ENCODE results near the gene RNF150.

Gene RNF150

GRCh38 chr4:141131723-141132071, 1.6 kb downstream of the RNF150 start:
- DNase-seq (ENCODE audit: low read depth) = no peak

- no peak for DNase-seq (ENCODE audit: low read depth)
Measured at GRCh38 chr4:141130947-141131605, 2.2 kb downstream of the RNF150 start.

- no peak for DNase-seq (ENCODE audit: low read depth)
Measured at GRCh38 chr4:141127884-141128283, 5.4 kb downstream of the RNF150 start.

DNA sequence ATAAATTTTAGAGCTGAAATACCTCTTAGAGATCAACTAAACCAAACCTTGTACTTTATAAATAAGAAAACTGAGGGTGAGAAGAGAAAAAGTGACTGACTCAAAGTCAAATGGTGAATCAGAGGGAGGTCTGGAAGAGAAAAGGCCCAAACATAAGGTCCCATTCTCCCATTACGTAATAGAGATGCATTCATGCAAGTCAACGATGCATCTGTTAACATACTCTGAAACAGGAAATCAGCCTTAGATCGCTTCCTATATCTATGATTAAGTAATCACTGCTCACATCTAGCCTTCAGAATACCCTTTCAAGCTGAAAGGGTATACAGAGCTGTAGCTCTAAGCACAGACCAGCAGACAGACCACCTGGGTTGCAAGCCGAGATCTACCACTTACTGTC, 6.5 kb downstream of the RNF150 start:
- DNase-seq (ENCODE audit: low read depth) = no peak

- no peak for DNase-seq (ENCODE audit: low read depth)
Measured at GRCh38 chr4:141124224-141124623, 9.0 kb downstream of the RNF150 start.

GRCh38 chr4:141121768-141122454, 11.4 kb downstream of the RNF150 start:
- no peak for DNase-seq (ENCODE audit: low read depth)

GRCh38 chr4:141121101-141121500, 12.2 kb downstream of the RNF150 start:
- DNase-seq (ENCODE audit: low read depth) = no peak

DNA sequence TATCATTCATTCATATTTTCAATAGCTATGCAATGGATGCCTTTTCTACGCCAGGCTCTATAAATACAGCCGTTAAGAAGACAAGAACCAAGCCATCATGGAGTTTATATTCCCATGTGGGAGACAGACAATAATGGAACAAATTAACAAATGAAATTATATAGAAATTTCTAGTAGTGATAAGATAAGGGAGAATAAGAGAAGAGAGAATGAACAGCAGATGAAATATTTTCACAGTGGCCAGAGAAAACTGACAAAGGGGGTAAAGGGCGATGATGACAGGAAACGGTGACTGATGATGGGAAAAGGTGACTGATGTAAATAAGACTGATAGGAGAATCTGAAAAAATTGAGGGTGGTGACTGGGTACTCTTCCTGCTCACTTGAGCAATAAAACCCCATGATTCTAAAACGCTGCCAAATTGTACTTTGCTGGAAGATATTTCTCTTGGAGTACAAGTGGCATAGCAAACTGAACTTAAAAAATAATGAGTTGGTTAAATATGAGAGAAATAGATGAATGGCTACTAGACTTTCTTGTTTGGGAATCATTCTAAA, 13.2 kb downstream of the RNF150 start:
- DNase-seq (ENCODE audit: low read depth) = no peak

GRCh38 chr4:141119071-141119470, 14.2 kb downstream of the RNF150 start:
- no peak for DNase-seq (ENCODE audit: low read depth)

DNA sequence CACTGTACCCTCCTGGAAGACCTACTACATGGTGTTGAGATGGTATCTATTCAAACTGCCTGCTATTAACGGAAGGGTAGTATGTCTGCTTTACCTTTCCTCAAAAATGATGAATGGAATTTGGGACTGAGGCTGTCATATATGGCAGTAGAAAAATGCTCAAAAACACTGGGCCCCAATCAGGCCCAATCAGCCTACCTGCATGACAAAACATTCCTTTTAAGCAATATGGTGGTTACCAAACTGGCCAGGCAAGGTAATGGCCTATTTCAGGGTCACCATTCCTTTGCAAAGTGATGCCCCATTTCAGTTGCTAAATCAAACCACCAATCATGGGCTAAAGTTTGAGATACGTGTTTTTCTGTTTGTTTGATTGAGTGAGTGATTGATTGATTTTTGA, 14.9 kb downstream of the RNF150 start:
- DNase-seq (ENCODE audit: low read depth) = no peak

GRCh38 chr4:141117935-141118334, 15.3 kb downstream of the RNF150 start:
- no peak for DNase-seq (ENCODE audit: low read depth)

DNA sequence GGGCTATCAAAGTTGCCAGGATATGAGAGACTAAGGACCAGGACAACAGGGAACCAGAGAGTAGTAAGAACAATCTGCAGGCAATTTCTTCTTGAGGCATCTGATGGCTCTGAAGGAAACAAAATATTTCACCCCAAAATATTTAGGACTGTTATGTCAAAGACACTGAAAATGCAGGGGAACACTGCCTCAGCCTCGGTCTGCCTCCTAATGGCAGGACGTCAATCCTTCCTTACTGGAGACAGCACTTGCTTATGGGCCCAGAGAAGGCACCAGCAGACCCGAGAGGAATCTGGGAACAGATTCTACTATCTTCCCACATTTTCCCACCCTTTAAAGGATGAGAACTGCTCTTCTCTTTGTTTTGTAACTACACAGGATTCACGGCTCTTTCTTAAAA, 23.3 kb downstream of the RNF150 start:
- no peak for DNase-seq (ENCODE audit: low read depth)

- no peak for DNase-seq (ENCODE audit: low read depth)
Measured at GRCh38 chr4:141107927-141108326, 25.3 kb downstream of the RNF150 start.

GRCh38 chr4:141102367-141102766, 30.9 kb downstream of the RNF150 start:
- DNase-seq (ENCODE audit: low read depth) = no peak

- DNase-seq (ENCODE audit: low read depth) = no peak
Measured at GRCh38 chr4:141101511-141101910, 31.8 kb downstream of the RNF150 start.

DNA sequence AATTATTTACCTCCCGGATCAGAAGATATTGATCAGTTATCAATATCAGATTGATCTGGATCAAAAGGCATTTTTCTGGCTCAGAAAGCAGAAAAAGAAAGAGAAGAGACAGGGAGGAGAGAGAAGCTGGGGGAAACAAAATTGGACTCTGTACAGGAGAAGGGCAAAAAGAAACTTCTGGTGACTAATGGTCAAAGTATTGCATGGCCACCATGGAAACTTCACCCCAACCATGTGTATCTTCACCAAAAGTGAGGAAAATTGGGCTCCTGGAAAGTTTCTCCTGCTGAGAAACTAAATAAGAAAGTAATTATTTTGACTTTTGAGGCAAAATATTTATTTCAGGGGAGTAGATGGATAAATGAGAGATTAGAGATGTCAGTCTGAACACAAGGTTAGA, 33.9 kb downstream of the RNF150 start:
- DNase-seq (ENCODE audit: low read depth) = no peak

GRCh38 chr4:141098163-141098562, 35.1 kb downstream of the RNF150 start:
- no peak for DNase-seq (ENCODE audit: low read depth)

- DNase-seq (ENCODE audit: low read depth) = no peak
Measured at GRCh38 chr4:141090473-141090872, 42.8 kb downstream of the RNF150 start.

DNA sequence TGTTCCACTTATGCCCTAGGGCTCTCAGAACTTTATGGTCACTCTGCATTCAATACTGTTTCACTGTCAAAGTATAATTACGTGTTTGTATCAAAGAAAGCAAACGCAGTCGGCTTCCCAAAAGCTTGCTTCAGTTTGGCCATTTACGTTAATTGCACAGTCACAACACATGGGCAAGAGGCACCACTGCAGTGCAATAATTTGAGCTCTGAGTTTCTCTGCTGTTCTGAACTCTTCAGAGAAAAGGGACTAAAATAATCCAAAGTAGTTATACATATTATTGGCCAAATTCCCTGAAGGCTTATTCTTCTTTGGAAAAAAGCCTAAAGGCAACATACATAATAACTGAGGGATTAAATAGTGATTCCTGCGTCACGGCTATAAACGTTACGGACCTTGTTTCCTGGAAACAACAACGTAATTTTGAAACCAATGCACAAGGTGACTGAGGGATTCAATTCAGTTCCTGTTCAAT, 51.3 kb downstream of the RNF150 start:
- no peak for DNase-seq (ENCODE audit: low read depth)

DNA sequence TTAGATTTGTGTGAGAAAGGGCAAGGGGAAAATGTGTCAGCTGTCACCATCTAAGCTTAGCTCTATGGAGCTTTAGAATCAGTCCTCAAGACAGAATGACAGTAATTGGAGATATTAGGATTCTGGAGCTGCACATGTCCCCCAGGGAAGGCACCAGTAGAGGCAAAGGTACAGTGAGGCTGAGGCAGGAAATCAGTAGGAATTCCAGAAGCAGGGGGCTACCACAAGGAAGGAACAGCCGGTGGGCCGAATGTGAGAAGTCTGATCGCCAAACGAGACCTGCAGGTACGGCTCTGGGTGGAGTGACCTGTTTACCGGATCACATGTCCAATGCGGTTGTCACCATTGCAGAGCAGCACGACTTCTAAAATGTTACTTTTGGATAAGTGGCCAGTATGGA, 52.6 kb downstream of the RNF150 start:
- DNase-seq (ENCODE audit: low read depth) = no peak

GRCh38 chr4:141079393-141079930, 53.8 kb downstream of the RNF150 start:
- DNase-seq (ENCODE audit: low read depth) = no peak

DNA sequence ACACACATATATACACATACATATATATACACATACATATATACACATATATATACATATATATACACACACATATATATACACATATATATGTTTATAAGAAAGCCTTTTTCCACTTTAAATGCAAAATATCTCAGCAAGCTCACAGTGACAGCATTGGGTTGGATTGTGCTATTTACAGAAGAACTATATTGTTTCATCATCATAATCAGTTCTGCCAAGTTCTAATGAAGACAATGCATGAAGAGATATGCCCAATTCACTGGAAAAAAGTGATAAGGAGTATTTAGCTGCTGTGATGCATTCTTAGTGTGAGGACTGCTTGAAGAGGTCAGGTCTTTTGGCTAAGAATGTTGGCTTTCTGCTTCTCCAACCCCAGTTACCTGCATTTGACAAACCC, 54.4 kb downstream of the RNF150 start:
- DNase-seq (ENCODE audit: low read depth) = no peak

GRCh38 chr4:141077611-141078225, 55.6 kb downstream of the RNF150 start:
- DNase-seq (ENCODE audit: low read depth) = no peak
